AG04450 (cell line): ENCODE measurements around the gene SUN1. TPM values are rescaled to one million over a fixed set of nuclear protein-coding genes. Genes with fewer than 3 reads are reported as not detected.
"Not testable (repeated sequence)": the region's sequence is repeated elsewhere in the genome, so short reads cannot be mapped to it uniquely, and the experiment has no call there.

Source experiments
- CTCF ChIA-PET: fragments of 300-600, 350-600 bp; formaldehyde crosslinking; extraction: SDS; loops from one replicate; lab custom pipeline; 2022; ENCODE audit warnings: antibody characterized with exemption, inconsistent platforms; lab: Charles Lee
- POLR2A ChIA-PET: fragments of 350-600 bp; formaldehyde crosslinking; extraction: SDS; loops from one replicate; lab custom pipeline; 2021; ENCODE audit warnings: antibody characterized with exemption, inconsistent platforms; lab: Yijun Ruan, JAX
- DNase-seq: peaks from one replicate; pipeline ENCODE4 v3.0.0-alpha.2; 2011; ENCODE audit warnings: low read depth, low spot score
- H3K27ac ChIP-seq: one replicate; pipeline ENCODE4 v1.5.1; 2012; ENCODE audit warnings: low read depth, low read length, control low read depth
- H3K27me3 ChIP-seq: one replicate; pipeline ENCODE4 v1.6.0; 2012; ENCODE audit warnings: low read length; ENCODE audit not compliant: control insufficient read depth, insufficient read depth
- H3K4me3 ChIP-seq: 2 replicates; pipeline ENCODE4 v1.5.1; 2011; ENCODE audit warnings: mild to moderate bottlenecking, low read depth, low read length, control low read depth
- H3K9me3 ChIP-seq: 2 replicates; pipeline ENCODE4 v1.5.1; 2012; ENCODE audit warnings: low read length; ENCODE audit not compliant: control insufficient read depth, insufficient read depth
- CTCF ChIP-seq: IDR thresholded peaks from 2 replicates; pipeline ENCODE4 v1.5.1; 2011; ENCODE audit warnings: low read depth, low read length, control low read depth, inconsistent platforms
- polyA plus RNA-seq: library from polyadenylated mRNA; depleted of rRNA; stranded (reverse); fragments of >200 nt; gene quantifications from 2 replicates; pipeline ENCODE4 v1.2.3, GENCODE V29; 2011

The SUN1 gene
- polyA plus RNA-seq, 1 experiment, result 140 TPM

GRCh38 chr7:800692-801091 lies 31.6 kb upstream of the SUN1 start:
- ChIA-PET POLR2A (no interaction called here), CTCF (no interaction called here)
- no peak for TF ChIP-seq CTCF
- H3K4me3 ChIP-seq, result no peak overlapping the region
- no peaks in the 10 kb centered on the region; the same call in none of the 2 replicates for H3K9me3 ChIP-seq
- DNase-seq, result no peak
- H3K27ac ChIP-seq, result no peak overlapping the region
- no peaks in the 10 kb centered on the region for H3K27me3 ChIP-seq

GRCh38 chr7:801351-801750 lies 30.9 kb upstream of the SUN1 start:
- CTCF ChIA-PET, H3K4me3 ChIP-seq, H3K27me3 ChIP-seq, DNase-seq, H3K27ac ChIP-seq, POLR2A ChIA-PET, H3K9me3 ChIP-seq: not testable (repeated sequence)

GRCh38 chr7:801940-802381 lies 30.3 kb upstream of the SUN1 start:
- CTCF ChIA-PET, result no interaction called here
- POLR2A ChIA-PET, result interaction anchor here (0.7 kb wide), 1 partner anchor 11 kb away, joined by 4 read pairs; no protein-coding TSS in a partner anchor
- DNase-seq, result no peak

GRCh38 chr7:802500-803242 lies 29.6 kb upstream of the SUN1 start:
- peaks cover 3% of the 10 kb centered on the region for H3K9me3 ChIP-seq
- H3K27me3 ChIP-seq, result no peaks in the 10 kb centered on the region
- no peak overlapping the region for H3K4me3 ChIP-seq
- CTCF ChIA-PET, result no interaction called here
- POLR2A ChIA-PET, result interaction anchor here (0.7 kb wide), 1 partner anchor 10 kb away, joined by 4 read pairs; no protein-coding TSS in a partner anchor
- TF ChIP-seq CTCF, result no peak
- no peak overlapping the region for H3K27ac ChIP-seq
- no peak for DNase-seq

More at GRCh38 chr7:801940-802381, 30.3 kb upstream of the SUN1 start:
- H3K27ac ChIP-seq, result no peak overlapping the region
- no peaks in the 10 kb centered on the region; the same call in none of the 2 replicates for H3K9me3 ChIP-seq
- H3K4me3 ChIP-seq, result no peak overlapping the region
- H3K27me3 ChIP-seq, result no peaks in the 10 kb centered on the region
- no peak for TF ChIP-seq CTCF

- peaks cover 4% of the 10 kb centered on the region for H3K9me3 ChIP-seq
- no peak overlapping the region for H3K27ac ChIP-seq
- TF ChIP-seq CTCF, result no peak
- no peaks in the 10 kb centered on the region for H3K27me3 ChIP-seq
- H3K4me3 ChIP-seq, result no peak overlapping the region
- CTCF ChIA-PET, result no interaction called here
- POLR2A ChIA-PET, result no interaction called here
- no peak for DNase-seq
Measured at GRCh38 chr7:803243-803635, 29.0 kb upstream of the SUN1 start.

- H3K9me3 ChIP-seq, H3K27ac ChIP-seq, H3K4me3 ChIP-seq, DNase-seq, H3K27me3 ChIP-seq, CTCF ChIA-PET, POLR2A ChIA-PET: not testable (repeated sequence)
Measured at GRCh38 chr7:803796-804195, 28.5 kb upstream of the SUN1 start.
